ENCODE results near the gene PSMD13. TPM values are rescaled to one million over a fixed set of nuclear protein-coding genes. Genes with fewer than 3 reads are reported as not detected.

The PSMD13 gene
- total RNA-seq, 1 experiment from 2014 or later = 141 TPM

- H3K9me3 Mint-ChIP-seq = no peaks in the 10 kb centered on the region
- H2BK120ac ChIP-seq (ENCODE audit: low read depth, low read length, poor library complexity, severe bottlenecking) = no peak overlapping the region
- peaks cover 1% of the 10 kb centered on the region; the same call in 1 of the 2 replicates for H3K27me3 Mint-ChIP-seq (ENCODE audit: low read depth)
- H3K79me2 ChIP-seq (ENCODE audit: insufficient read depth, low read length) = no peaks in the 10 kb centered on the region
- TF ChIP-seq CTCF (conservative IDR thresholded peaks at IDR 0.05) = no peak
- H3K56ac ChIP-seq (ENCODE audit: insufficient read length, low read depth, low read length) = no peak overlapping the region
- H2BK5ac ChIP-seq (ENCODE audit: insufficient read length, low read length) = no peak overlapping the region
- H2BK15ac ChIP-seq (ENCODE audit: low read depth, low read length) = no peak overlapping the region
- H4K5ac ChIP-seq (ENCODE audit: insufficient read length, low read depth, low read length) = no peak overlapping the region
- no peak overlapping the region for H3K23ac ChIP-seq (ENCODE audit: insufficient read length, low read depth, low read length)
- H3K14ac ChIP-seq (ENCODE audit: insufficient read depth, low read length) = no peak overlapping the region
- no peaks in the 10 kb centered on the region for H3K4me1 ChIP-seq (ENCODE audit: insufficient read depth, low read length)
- WGBS (ENCODE audit: extremely low coverage, insufficient read length, low lambda C conversion rate) = no CpG with 5 or more reads among the region's 6 CpGs
- H3K9me3 ChIP-seq (ENCODE audit: control insufficient read depth, low read depth, low read length) = no peaks in the 10 kb centered on the region
- H4K8ac ChIP-seq (replicated peaks; ENCODE audit: insufficient read length, low read depth, low read length) = no peak overlapping the region
- H3K18ac ChIP-seq (ENCODE audit: insufficient read length, low read depth, low read length) = no peak overlapping the region
- no peaks in the 10 kb centered on the region for H4K20me1 ChIP-seq (ENCODE audit: control insufficient read depth, insufficient read depth, insufficient read length)
- H3K27ac ChIP-seq (ENCODE audit: insufficient read length, low read depth, low read length) = no peak overlapping the region
- no peak overlapping the region for H2AK5ac ChIP-seq (ENCODE audit: insufficient read length, low read length)
- H3K4me1 Mint-ChIP-seq = no peaks in the 10 kb centered on the region
- no peaks in the 10 kb centered on the region; the same call in 1 of the 2 replicates for H3K27me3 ChIP-seq (ENCODE audit: insufficient read depth, low read length)
- 0 out of 7 replicates have a peak overlapping the region, but pooled peaks of 1 of the 3 experiments have one; percentile 47 for H3K27ac Mint-ChIP-seq
- no peak for DNase-seq
- H3T11ph ChIP-seq (ENCODE audit: low read length) = no peak overlapping the region
- no peak overlapping the region for H4K91ac ChIP-seq (ENCODE audit: insufficient read length, low read depth, low read length)
- H3K79me1 ChIP-seq (ENCODE audit: insufficient read depth, low read depth, low read length, poor library complexity, severe bottlenecking) = no peaks in the 10 kb centered on the region
- H3K36me3 Mint-ChIP-seq (ENCODE audit: insufficient read depth in 1 of 3, low read depth in 3 of 3) = peaks cover 3 to 19% (median 3%) of the 10 kb centered on the region in 3 experiments; a peak in 5 of 7 replicates
- no peak overlapping the region for H2BK12ac ChIP-seq (ENCODE audit: insufficient read length, low read depth, low read length)
- no peak overlapping the region for H3K4me2 ChIP-seq (ENCODE audit: insufficient read depth, insufficient read length, low read length)
- H3K4me3 Mint-ChIP-seq = peak overlapping the region in 1 of 2 experiments; percentile 34; a peak in 1 of 5 replicates
- no peak overlapping the region for H2AFZ ChIP-seq (ENCODE audit: low read length)
- no peak overlapping the region for H2BK20ac ChIP-seq (ENCODE audit: low read depth, low read length, poor library complexity, severe bottlenecking)
- H3K4ac ChIP-seq (ENCODE audit: low read depth, low read length) = no peak overlapping the region
- H3K23me2 ChIP-seq (ENCODE audit: insufficient read length, low read depth, low read length, poor library complexity, severe bottlenecking) = no peaks in the 10 kb centered on the region
- H3K9ac ChIP-seq (ENCODE audit: extremely low read depth, insufficient read length, low read length) = no peak overlapping the region
Measured at GRCh38 chr11:227824-228379, 8.9 kb upstream of the PSMD13 start.

Data from H9 (cell line).